Stimulated activated CD4-positive, alpha-beta T cell treated with anti-CD3 and anti-CD28 coated beads, Interleukin-12 subunit alpha, Interleukin-12 subunit beta, amount 100 ng/mL, for 24 hours (primary cell): Measurements from ENCODE around the gene SMCHD1.
"Not testable (repeated sequence)": the region's sequence is repeated elsewhere in the genome, so short reads cannot be mapped to it uniquely, and the experiment has no call there.

Source experiments
- DNase-seq, 2 experiments: peaks; one replicate each; pipeline ENCODE4 v3.0.0-alpha.2; 2020; ENCODE audit warnings: low read depth in 2 of 2

Gene SMCHD1

DNA sequence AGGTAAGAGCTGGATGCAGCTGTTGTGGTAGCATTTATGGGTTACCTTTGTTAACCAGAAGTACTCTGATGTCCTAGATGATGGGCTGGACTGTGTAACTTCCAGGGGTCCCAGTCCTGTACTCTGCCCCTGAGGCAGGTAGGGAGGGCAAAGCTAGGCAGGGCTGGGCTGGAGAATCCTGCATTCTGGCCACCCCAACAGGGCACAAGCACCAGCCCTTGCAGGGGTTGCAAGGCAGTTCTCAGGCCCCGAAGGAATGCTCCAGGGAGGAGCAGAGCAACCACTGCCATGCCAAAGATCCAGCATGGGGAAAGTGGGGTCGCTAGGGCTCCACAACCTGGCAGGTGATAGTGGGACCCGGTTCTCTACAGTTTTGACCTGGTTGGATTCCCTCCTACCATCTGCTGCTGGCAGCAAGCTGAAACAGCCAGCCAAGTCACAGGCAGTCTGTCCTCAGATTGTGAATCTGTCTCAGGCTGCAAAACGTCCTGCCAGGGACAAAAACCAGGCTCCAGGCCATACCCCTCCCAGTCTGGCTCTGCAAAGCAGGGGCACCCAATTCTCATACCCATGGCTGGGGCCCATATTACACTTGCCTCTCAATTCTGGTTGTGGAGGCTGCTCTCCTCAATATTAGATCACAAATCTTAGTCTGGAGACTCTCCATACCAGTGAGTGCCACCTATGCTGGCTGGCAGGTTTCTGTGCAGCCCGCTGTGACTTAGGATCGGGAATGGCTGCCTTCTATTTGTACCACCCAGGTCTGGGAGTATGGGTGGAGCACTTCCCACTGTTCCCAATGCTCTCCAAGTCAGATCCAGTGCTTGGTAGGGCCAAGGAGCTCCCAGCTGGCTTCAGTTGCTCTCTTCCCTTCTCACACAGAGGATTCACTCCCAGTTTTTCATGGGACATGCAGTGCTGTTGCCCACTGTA, 61.1 kb downstream of the SMCHD1 start:
- no peak for DNase-seq

DNA sequence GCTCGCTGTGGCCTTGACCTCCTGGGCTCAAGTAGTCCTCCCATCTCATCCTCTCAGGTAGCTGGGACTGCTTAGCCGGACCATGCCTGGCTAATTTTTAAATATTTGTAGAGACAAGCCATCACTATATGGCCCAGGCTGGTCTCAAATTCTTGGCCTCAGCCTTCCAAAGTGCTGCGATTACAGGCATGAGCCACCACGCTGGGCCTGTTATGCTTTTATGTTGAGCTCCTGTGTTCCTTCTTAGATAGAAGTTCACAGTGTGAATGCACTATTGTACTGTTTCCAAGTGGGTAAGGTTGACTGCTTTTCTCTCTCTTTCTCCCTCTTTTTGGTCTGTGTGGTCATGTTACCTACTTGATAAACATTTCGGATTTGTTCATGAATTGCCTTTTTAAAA, 61.9 kb downstream of the SMCHD1 start:
- DNase-seq = no peak

DNA sequence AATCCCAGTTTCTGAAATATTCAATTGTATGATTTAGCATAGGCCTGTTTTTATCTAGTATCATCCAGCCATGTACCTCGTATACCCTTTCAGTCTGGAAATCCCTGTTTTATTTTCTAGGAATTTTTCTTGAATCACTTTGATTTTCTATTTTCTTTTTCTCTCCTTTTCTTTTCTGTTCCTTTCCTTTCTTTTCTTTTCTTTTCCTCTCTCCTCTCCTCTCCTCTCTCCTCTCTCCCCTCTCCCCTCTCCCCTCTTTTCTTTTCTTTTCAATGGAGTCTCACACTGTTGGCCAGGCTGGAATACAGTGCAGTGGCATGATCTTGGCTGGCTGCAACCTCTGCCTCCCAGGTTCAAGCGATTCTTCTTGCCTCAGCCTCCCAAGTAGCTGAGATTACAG, 63.5 kb downstream of the SMCHD1 start:
- DNase-seq = no peak

DNA sequence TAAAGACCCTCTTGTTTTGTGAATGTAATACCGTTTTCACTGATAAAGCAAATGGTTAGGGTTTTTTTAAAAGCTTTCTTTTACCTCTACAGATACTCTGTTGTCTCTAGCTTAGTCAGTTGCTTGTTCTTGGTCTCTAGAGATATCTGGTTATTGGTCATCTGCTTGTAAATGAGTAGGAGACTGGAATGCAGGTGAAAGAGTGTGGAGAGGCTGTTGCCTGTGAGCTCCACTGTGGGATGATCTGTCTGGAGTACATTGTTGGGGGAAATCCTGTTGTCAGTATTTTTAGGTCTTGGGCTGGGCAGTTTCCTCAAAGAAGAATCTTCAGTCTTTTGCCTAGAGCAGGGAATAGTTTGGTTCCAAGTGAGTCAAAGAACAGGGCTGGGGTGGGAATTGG, 67.7 kb downstream of the SMCHD1 start:
- no peak for DNase-seq

DNA sequence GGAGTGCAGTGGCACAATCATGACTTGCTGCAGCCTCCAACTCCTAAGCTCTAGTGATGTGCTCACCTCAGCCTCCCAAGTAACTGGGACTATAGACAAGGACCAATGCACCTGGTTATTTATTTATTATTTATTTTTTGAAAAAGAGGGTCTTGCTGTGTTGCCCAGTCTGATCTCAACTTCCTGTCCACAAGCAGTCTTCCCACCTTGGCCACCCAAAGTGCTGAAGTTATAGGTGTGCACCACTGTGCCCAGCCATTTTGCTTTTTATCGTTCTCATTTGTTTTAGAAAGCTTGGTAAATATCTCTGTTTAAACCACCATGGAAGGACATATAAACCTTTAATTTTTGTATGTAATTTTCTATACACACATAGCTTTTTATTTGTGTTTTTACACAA, 74.2 kb downstream of the SMCHD1 start:
- no peak for DNase-seq

DNA sequence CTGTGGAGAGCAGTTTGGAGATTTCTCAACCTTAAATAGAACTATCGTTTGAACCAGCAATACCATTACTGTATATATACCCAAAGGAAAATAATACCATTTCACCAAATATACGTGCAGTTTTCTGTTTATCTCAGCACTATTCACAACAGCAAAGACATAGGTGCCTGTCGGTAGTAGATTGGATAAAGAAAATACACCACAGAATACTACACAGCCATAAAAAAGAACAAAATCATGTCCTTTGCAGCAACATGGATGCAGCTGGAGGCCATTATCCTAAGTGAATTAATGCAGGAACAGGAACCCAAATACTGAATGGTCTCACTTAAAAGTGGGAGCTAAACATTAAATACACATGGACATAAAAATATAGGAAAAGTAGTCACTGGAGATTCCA, 81.3 kb downstream of the SMCHD1 start:
- no peak for DNase-seq

DNA sequence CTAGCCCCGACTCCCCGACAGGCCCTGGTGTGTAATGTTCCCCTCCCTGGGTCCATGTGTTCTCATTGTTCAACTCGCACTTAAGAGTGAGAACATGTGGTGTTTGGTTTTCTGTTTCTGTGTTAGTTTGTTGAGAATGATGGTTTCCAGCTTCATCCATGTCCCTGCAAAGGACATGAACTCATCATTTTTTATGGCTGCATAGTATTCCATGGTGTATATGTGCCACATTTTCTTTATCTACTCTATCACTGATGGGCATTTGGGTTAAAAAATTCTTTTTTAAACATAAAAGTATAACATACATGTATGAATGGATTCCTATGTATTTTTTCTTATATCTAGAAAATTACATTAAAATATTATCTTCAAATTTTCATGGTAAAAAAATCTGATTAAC, 84.6 kb downstream of the SMCHD1 start:
- not testable (repeated sequence) for DNase-seq

DNA sequence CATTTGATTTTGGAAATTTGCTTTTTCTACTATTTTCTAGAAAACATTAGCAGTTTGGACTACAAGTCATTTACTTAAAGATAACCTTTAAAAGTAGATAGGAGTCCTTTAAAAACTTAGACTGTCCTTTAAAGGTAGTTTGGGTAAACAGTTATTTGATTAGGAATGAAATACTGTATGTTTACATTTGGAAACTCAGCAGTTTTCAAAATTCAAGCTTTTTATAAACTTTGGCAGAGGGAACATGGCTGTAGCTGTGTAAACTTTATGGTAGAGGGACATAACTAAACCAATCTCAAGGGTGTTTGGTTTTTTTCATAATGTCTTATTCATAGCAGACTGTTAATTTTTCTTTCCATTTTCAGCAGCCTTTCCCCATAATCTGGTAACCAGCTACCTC, 90.7 kb downstream of the SMCHD1 start:
- no peak for DNase-seq

DNA sequence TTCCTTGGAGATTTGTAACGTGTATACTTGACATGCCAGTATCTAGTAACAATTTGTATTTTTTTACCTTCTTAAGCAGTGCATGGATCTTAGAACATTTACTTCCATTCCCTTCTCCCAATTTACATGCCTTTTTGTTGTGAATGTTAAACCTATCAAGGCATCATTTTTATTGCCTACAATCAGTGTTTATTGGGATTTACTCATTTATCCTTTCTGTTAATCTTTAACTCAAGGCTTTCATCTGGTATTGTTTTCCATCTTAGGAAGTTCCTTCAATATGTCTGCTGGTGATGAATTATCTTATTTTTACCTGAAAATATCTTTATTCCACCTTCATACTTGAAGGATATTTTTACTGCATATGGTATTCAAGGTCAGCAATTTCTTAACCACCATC, 102.8 kb downstream of the SMCHD1 start:
- DNase-seq = no peak

DNA sequence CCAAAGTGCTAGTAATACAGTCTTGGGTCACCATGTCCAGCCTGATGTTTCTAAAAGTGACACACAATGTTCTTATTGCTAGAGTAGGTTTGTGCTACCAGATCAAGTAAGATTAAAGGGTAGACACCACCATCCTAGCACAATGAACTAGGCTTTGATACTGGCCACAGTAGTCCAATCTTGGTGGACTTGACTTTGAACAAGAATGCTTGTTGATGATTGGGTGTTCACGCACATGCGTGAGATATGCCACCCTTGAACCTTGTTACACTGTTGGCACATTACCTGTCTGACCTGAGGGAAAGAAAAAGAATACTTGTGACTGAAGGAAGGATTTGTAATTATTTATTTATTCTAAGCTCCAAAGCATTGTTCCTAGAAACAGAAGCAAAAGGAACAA, 119.1 kb downstream of the SMCHD1 start:
- no peak for DNase-seq

DNA sequence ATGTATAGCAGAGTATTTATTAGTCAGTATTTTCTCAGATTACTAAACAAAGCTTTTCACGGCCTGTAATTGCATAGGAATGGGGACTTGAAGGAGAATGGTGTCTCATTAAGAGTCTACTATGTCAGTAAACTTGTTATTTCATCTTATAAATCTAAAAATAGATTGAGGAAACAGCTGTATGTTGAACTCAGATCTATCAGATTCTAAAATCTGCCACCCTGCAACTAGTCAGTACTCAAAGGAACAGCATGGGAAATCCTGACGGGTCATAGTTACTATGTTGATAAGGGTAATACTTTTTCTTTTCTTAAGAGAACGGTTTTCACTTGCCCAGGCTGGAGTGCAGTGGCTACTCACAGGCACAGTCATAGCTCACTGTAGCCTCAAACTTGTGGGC, 121.1 kb downstream of the SMCHD1 start:
- DNase-seq = no peak

DNA sequence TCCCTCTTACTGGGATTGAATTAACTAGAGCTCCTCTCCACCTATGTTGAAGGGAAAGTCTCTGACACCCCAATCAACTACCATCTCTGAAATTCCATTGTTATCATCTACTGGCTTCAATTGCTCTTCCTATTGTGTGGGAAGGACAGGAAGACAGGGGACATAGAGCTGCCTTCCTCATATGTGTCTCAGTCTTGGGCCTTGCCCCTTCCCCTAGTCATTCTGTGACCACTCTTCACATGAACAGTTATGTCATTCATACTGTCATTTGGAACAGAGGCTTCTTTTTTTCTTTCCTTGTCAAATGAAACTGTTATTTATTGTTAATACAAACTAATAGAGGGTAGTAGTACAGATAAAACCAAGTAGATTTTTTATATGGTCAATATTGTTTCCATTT, 121.7 kb downstream of the SMCHD1 start:
- DNase-seq = no peak

DNA sequence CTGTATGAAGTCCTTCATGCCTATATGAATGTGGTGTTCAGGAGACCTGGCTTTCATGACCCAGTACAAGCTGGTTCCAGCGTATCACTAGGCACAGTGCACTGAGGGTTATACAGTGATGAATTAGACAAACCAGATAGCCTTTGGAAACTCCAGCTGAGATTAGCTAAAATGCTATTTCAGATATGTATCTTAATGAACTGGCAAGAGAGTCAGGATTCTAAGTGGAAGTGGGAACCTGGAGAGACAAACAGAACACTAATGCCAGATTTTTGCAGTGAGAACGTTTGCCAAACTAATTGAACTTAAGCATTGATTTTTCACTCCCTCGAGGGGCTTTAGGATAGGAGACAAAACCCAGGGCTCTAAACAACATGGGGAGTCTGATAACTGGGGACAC, 125.2 kb downstream of the SMCHD1 start:
- DNase-seq = no peak

DNA sequence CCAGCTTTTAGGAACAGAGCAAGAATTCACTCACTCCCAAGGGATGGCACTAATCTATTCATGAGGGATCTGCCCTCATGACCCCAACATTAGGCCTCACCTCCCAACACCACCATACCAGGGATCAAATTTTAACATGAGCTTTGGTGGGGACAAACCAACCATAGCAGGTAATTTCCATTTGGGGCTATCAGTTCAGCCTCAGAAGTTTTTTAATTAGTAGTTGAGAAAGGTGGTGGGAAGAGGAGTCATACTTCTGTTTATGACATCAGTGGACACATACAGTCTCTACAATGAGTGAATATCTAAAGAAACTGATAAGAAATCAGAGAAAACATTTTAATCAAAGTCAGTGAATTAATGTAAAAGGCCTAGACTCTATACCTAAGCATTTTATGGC, 131.7 kb downstream of the SMCHD1 start:
- no peak for DNase-seq

DNA sequence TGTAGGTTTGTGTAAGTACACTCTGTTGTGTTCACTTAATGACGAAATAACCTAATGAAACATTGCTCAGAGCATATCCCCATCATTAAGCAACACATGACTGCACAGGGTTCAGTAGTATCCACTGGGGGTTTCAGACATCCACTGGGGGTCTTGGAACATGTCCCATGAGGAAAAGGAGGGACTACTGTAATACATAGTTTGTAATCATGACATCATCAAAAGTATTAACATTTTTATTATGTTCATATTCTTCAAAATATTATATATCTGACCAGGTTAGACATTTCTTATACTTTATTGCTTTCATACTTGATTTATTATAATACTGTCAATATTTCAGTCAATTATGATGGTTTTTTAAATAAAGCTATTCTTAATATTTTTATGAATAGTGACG, 136.9 kb downstream of the SMCHD1 start:
- no peak for DNase-seq

DNA sequence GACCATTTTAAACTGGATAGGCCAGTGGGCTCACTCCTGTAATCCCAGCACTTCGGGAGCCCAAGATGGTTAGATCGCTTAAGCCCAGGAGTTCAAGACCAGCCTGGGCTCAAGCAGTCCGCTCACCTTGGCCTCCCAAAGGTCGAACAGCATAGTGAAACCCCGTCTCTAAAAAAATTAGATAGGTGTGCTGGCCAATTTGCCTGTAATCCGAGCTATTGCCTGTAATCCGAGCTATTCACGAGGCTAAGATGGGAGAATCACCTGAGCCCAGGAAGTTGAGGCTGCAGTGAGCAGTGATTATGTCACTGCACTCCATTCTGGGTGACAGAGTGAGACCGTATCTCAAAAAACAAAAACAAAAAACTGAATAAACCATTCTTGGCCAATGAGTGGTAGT, 138.6 kb downstream of the SMCHD1 start:
- no peak for DNase-seq

DNA sequence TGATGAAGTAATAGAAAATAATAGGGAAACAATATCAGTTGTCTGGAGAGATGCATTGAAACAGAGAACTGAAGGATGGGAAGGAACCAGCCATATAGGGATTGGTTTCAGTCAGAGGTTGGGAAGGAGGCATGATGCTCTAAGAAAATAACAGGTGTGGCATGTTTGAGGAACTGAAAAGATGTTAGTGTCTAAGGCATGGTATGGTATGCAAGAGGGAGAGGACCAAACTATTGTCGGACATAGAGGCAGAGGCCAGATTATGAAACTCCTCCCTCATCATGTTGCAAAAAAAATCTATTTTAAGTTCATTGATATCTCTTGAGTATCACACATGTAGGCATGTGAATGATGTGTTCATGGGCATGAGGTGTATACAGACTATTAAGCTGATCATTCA, 142.4 kb downstream of the SMCHD1 start:
- no peak for DNase-seq

DNA sequence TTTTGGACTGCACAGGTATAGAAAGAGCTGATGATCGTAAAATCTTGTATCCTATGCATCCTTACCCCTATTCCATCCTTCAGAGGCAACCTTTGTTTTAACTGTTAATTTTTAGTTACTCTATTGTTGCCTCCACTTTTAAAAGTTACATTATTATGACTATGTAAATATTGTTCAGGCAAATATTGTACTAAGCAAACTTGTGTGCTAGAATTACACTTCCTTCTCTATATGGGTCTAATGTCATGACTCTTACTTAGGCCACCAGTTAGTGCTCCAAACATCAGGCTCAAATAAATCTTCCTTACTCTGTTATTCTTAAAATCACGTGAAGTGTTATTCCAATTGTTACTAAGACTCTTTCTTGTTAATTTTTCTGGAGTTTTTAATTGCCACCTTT, 143.8 kb downstream of the SMCHD1 start:
- no peak for DNase-seq

DNA sequence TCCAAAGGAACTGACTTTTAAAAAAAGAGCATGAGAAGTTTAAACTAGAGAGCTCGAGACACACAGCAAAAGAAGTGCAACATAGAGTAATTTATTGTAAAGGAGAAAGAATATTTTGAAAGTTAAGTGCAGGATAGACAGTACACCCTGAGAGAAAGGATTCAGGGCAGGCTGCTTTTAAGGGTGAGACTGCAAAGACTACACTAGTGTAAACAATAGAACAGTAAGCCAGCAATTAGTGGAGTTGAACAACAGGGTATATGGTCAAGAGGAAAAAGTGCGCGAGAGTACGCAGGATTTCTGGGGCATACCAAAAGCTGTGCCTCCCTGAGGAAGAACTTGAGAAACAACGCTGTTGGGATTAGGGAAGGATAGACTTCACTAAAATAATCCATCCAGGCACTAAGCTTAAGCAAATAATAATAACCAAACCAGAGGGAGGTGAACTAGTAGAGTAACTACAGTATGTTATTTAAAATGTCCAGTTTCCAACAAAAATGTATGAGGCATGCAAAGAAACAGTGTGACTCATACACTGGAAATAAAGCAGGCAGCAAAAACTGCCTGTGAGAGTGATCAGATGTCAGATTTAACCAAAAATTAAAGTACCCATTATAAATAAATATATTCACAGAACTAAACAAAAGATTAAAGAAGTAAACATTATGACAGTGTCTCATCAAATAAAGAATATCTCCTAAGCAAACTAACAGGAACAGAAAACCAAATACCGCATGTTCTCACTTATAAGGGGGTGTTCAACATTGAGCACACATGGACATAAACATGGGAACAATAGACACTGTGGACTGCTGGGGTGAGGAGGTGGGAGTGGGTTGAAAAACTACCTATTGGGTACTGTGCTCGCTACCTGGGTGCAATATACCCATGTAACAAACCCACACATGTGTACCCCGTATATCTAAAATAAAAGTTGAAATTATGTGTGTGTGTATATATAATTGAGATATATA, 150.7 kb downstream of the SMCHD1 start:
- no peak for DNase-seq

DNA sequence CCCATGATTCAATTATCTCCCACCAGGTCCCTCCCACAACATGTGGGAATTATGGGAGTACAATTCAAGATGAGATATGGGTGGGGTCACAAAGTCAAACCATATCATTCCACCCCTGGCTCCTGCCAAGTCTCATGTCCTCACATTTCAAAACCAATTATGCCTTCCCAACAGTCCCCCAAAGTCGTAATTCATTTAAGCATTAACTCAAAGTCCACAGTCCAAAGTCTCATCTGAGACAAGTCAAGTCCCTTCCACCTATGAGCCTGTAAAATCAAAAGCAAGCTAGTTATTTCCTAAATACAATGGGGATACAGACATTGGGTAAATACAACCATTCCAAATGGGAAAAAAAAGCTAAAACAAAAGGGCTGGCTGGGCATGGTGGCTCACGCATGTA, 153.1 kb downstream of the SMCHD1 start:
- DNase-seq = not testable (repeated sequence)

DNA sequence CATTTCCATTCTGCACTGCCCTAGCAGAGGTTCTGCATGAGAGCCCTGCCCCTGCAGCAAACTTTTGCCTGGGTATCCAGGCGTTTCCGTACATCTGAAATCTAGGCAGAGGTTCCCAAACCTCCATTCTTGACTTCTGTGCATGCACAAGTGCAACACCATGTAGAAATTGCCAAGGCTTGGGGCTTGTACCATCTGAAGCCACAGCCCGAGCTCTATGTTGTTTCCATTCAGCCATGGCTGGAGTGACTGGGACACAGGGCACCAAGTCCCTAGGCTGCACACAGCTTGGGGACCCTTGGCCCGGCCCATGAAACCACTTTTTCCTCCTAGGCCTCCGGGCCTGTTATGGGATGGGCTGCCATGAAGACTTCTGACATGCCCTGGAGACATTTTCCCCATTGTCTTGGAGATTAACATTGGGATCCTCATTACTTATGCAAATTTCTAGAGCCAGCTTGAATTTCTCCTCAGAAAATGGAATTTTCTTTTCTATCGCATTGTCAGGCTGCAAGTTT, 154.2 kb downstream of the SMCHD1 start:
- not testable (repeated sequence) for DNase-seq

DNA sequence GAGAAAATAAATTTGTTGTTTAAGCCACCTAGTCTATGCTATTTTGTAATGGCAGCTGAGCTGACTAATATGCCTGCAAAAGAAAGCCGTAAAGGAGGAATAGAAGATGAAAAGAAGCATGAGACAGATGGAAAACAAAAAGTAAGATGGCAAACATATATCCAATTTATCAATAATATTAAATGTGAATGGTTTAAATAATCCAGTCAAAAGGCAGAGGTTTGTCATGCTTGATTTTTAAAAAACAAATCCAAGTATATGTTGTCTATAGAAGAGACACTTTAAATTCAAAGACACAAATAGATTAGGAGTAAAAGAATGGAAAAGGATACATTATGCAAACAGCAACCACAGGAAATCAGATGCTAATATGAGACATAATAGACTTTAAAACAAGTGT, 155.9 kb downstream of the SMCHD1 start:
- no peak for DNase-seq

DNA sequence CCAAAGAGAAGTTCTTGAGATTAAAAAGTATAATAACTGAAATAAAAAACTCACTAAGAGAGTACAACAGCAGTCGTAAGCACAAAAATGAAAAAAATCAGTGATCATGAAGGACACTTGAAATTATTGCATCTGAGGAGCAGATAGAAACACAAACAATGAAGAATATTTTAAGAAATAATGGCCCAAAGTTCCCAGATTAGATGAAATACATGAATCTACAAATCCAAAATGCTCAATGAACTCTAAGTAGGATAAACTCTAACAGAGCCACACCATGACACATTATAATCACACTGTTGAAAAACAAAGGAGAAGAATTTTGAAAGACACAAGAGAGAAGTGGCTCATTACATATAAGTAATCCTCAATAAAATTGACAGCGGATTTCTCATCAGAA, 159.4 kb downstream of the SMCHD1 start:
- DNase-seq = no peak
